ENCODE results near the gene GABBR2. TPM values are rescaled to one million over a fixed set of nuclear protein-coding genes. Genes with fewer than 3 reads are reported as not detected.
A peak's percentile ranks its signal among the peaks of the same experiment; 100 is the strongest.

GABBR2 gene
- total RNA-seq, 1 experiment from 2014 or later = 1.9 TPM

GRCh38 chr9:98413084-98413483 lies 295.7 kb downstream of the GABBR2 start:
- no peak for DNase-seq (ENCODE audit: low read depth)

GRCh38 chr9:98412101-98412842 lies 296.5 kb downstream of the GABBR2 start:
- no peak for DNase-seq (ENCODE audit: low read depth)

GRCh38 chr9:98410185-98410697 lies 298.5 kb downstream of the GABBR2 start:
- peak; percentile 66 for DNase-seq (ENCODE audit: low read depth)

GRCh38 chr9:98409719-98410118 lies 299.0 kb downstream of the GABBR2 start:
- no peak for DNase-seq (ENCODE audit: low read depth)

GRCh38 chr9:98406469-98406868 lies 302.3 kb downstream of the GABBR2 start:
- DNase-seq (ENCODE audit: low read depth) = no peak

- no peak for DNase-seq (ENCODE audit: low read depth)
Measured at GRCh38 chr9:98404237-98404636, 304.5 kb downstream of the GABBR2 start.

- no peak for DNase-seq (ENCODE audit: low read depth)
Measured at GRCh38 chr9:98403715-98404114, 305.0 kb downstream of the GABBR2 start.

GRCh38 chr9:98402019-98402840 lies 306.5 kb downstream of the GABBR2 start:
- DNase-seq (ENCODE audit: low read depth) = no peak

- no peak for DNase-seq (ENCODE audit: low read depth)
Measured at GRCh38 chr9:98401140-98402018, 307.4 kb downstream of the GABBR2 start.

- no peak for DNase-seq (ENCODE audit: low read depth)
Measured at GRCh38 chr9:98399950-98400683, 308.6 kb downstream of the GABBR2 start.

- no peak for DNase-seq (ENCODE audit: low read depth)
Measured at GRCh38 chr9:98396656-98397055, 312.1 kb downstream of the GABBR2 start.

GRCh38 chr9:98396236-98396635 lies 312.5 kb downstream of the GABBR2 start:
- no peak for DNase-seq (ENCODE audit: low read depth)

- peak; percentile 18 for DNase-seq (ENCODE audit: low read depth)
Measured at GRCh38 chr9:98391867-98392266, 316.9 kb downstream of the GABBR2 start.

GRCh38 chr9:98391406-98391805 lies 317.3 kb downstream of the GABBR2 start:
- peak; percentile 16 for DNase-seq (ENCODE audit: low read depth)

GRCh38 chr9:98385751-98386150 lies 323.0 kb downstream of the GABBR2 start:
- no peak for DNase-seq (ENCODE audit: low read depth)

- DNase-seq (ENCODE audit: low read depth) = no peak
Measured at GRCh38 chr9:98383758-98384157, 325.0 kb downstream of the GABBR2 start.

- DNase-seq (ENCODE audit: low read depth) = no peak
Measured at GRCh38 chr9:98381311-98382103, 327.2 kb downstream of the GABBR2 start.

- DNase-seq (ENCODE audit: low read depth) = peak; percentile 78
Measured at GRCh38 chr9:98380065-98380681, 328.6 kb downstream of the GABBR2 start.

- no peak for DNase-seq (ENCODE audit: low read depth)
Measured at GRCh38 chr9:98379572-98379971, 329.2 kb downstream of the GABBR2 start.
